ENCODE measurements around the gene MSGN1. TPM values are rescaled to one million over a fixed set of nuclear protein-coding genes. Genes with fewer than 3 reads are reported as not detected.

Gene MSGN1
- total and polyA plus RNA-seq, 12 donors = 0.55 TPM; not detected in 11

DNA sequence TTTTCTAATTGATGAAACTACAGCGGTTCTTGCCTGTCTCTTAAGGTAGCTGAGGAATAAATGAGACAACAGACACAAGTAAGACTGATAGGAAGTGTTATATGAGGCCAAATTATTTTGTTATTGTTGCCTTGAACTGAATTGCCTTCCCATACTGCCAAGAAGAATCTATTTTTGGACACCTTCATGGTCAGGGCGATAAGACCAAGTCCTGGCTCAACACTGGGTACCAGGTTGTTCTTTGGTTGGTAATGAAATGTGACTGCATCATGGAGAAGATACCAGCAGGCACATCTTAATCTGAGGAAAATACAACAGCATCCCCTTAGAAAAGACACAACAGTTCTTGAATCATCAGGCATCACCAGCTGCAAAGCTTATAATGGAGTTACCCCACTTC, 23.7 kb downstream of the MSGN1 start:
- Histone ChIP-seq H3K9me3 (replicated peaks in 1 of 3) (no peaks in the 10 kb centered on the region), H3K4me3 (no peak overlapping the region), H3K27me3 (no peaks in the 10 kb centered on the region), H3K36me3 (replicated peaks in 1 of 2) (no peaks in the 10 kb centered on the region), H3K4me1 (replicated peaks in 1 of 2) (no peaks in the 10 kb centered on the region), H3K27ac (no peak overlapping the region)
- DNase-seq = no peak
- intact Hi-C loops (cut with DNase I) = no loop called here
- 54 to 67% (median 65%) methylated on average over 2 of the region's 2 CpGs for WGBS, 4 donors
- TF ChIP-seq POLR2A (IDR thresholded peaks at IDR 0.05) (no peak), CTCF (IDR thresholded peaks at IDR 0.05) (no peak)

DNA sequence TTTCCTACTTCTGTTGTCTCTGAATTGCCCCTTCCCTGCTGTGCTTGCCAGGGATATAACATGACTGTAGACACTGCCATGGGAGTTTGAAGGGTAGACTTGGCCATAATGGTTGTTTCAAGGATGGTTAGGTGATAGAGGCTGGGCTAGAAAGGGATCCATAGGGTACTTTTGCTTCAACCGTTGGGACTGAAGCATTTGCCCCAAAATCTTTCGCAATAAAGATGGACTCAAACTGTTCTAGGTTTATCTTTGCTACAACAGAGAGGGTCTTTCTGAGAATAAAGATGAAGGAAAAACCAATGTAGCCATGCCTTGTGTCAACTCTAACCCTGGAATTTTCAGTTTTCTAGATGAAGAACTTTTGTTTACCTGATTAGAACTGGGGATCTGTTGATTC, 27.2 kb downstream of the MSGN1 start:
- Histone ChIP-seq H3K27ac (no peak overlapping the region), H3K4me3 (no peak overlapping the region), H3K36me3 (replicated peaks in 1 of 2) (no peaks in the 10 kb centered on the region), H3K4me1 (replicated peaks in 1 of 2) (no peaks in the 10 kb centered on the region), H3K27me3 (no peaks in the 10 kb centered on the region), H3K9me3 (replicated peaks in 1 of 3) (no peaks in the 10 kb centered on the region)
- intact Hi-C loops (cut with DNase I) = no loop called here
- WGBS, 4 donors = 92 to 96% (median 95%) methylated on average over 2 of the region's 2 CpGs
- TF ChIP-seq POLR2A (IDR thresholded peaks at IDR 0.05) (no peak), CTCF (IDR thresholded peaks at IDR 0.05) (no peak)
- DNase-seq = no peak

DNA sequence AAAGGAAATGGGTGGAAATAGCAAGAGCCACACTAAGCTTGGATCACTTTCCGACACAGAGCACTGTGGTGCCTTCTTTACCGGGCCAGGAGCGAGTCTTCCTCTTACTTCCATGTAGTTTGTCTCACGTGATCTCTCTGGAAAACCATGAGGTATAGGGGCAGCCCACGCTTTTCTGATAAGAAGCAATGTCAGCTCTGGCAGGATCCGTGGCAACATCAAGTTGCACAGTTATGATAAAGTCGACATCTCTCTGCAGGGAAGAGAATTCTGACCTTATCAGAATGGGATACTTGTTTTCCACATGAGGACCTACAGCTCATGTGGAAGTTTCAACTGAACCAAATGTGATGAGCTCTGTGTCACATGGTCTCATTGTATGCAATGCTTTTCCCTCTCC, 29.5 kb downstream of the MSGN1 start:
- 89 to 97% (median 91%) methylated on average over 7 of the region's 7 CpGs for WGBS, 4 donors
- Histone ChIP-seq H3K9me3 (replicated peaks in 1 of 3) (no peaks in the 10 kb centered on the region), H3K4me1 (replicated peaks in 1 of 2) (no peaks in the 10 kb centered on the region), H3K27ac (no peak overlapping the region), H3K36me3 (replicated peaks in 1 of 2) (no peaks in the 10 kb centered on the region), H3K4me3 (no peak overlapping the region), H3K27me3 (no peaks in the 10 kb centered on the region)
- DNase-seq = no peak
- intact Hi-C loops (cut with DNase I) = no loop called here
- TF ChIP-seq POLR2A (IDR thresholded peaks at IDR 0.05) (no peak), CTCF (IDR thresholded peaks at IDR 0.05) (no peak)

- no peak overlapping the region for H3K27ac ChIP-seq
- intact Hi-C loops (cut with DNase I) = no loop called here
Observed at GRCh38 chr2:17846676-17847075, 30.4 kb downstream of the MSGN1 start.

More at GRCh38 chr2:17846676-17847075, 30.4 kb downstream of the MSGN1 start:
- no peaks in the 10 kb centered on the region for H3K36me3 ChIP-seq (replicated peaks in 1 of 2)
- no peak for TF ChIP-seq POLR2A (IDR thresholded peaks at IDR 0.05)
- TF ChIP-seq CTCF (IDR thresholded peaks at IDR 0.05) = no peak
- DNase-seq = no peak
- no peak overlapping the region for H3K4me3 ChIP-seq
- no peaks in the 10 kb centered on the region for H3K4me1 ChIP-seq (replicated peaks in 1 of 2)
- no peaks in the 10 kb centered on the region for H3K27me3 ChIP-seq
- WGBS, 4 donors = 93 to 99% (median 95%) methylated on average over 3 of the region's 3 CpGs
- H3K9me3 ChIP-seq (replicated peaks in 1 of 3) = no peaks in the 10 kb centered on the region
